ENCODE results near the gene MAP3K1.

The MAP3K1 gene

DNA sequence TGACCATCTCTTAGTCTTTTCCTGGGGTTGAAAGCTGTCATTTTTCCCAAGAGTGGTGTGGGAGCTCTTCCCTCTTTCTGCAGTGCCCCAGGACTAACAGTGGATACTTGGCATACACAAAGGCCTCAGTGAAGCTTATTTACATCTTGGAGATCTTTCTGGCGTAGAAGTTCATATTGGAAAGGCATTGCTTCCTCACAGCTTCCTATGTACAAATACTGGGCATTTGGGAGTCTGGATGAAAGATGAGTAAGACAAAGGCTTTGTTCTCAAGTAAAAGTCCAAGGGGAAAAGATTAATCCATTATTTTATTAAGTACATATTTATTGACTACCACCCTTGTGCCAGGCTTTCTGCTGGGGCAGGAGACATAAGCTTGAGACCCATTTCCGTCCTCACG is 22.0 kb downstream of the MAP3K1 start:
- H3K4me3 ChIP-seq (ENCODE audit: low read depth, low read length), result no peak overlapping the region
- no peak for TF ChIP-seq CTCF (IDR thresholded peaks at IDR 0.05; ENCODE audit: insufficient read depth, low read length, missing control alignments)
- DNase-seq (ENCODE audit: low read depth, low spot score), result no peak
- CTCF ChIA-PET, result interaction anchor here (0.6 to 11.3 kb wide), 20 partner anchors 10 to 901 kb away, joined by 3 to 412 read pairs (median 7); no protein-coding TSS in a partner anchor
- POLR2A ChIA-PET, result interaction anchor here (1.6 kb wide), 1 partner anchor 567 kb away, joined by 5 read pairs; no protein-coding TSS in a partner anchor

GRCh38 chr5:56837956-56838355 is 22.6 kb downstream of the MAP3K1 start:
- no peak for TF ChIP-seq CTCF (IDR thresholded peaks at IDR 0.05; ENCODE audit: insufficient read depth, low read length, missing control alignments)
- ChIA-PET POLR2A (interaction anchor here (1.6 kb wide), 1 partner anchor 567 kb away, joined by 5 read pairs; no protein-coding TSS in a partner anchor), CTCF (interaction anchor here (0.6 to 11.3 kb wide), 36 partner anchors 8 to 902 kb away, joined by 3 to 412 read pairs (median 4); no protein-coding TSS in a partner anchor)
- DNase-seq (ENCODE audit: low read depth, low spot score), result no peak
- no peak overlapping the region for H3K4me3 ChIP-seq (ENCODE audit: low read depth, low read length)

DNA sequence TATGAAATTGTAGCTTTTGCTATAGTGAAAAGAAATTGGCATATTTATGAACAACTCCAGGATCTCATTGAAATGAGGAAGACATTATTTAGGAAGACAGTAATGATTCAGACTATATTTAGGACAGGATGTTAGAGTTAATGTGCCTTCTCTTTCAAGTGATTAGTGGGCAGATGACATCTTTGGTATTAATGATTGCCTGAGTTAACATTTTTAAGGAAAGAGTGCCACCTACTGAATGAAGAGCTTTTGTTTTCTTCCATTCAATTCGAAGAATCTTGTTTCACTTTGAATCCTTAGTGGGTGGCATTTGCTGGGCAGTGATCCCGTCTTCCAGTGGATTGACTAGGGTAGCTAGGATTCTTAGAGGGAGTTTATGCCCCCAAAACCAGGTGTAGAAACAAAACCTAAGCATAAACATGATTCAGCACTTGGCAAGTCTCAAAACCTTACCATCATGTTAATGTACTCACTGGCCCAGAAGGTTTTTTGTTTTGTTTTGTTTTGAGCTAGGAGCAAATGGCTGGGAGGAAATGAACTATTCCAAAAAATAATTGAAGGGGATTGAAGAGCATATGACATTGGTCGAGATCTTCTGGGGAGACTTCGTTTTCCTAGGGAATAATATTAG is 23.2 kb downstream of the MAP3K1 start:
- CTCF ChIA-PET, result interaction anchor here (0.6 to 11.3 kb wide), 39 partner anchors 9 to 902 kb away, joined by 3 to 412 read pairs (median 4); no protein-coding TSS in a partner anchor
- TF ChIP-seq CTCF (IDR thresholded peaks at IDR 0.05; ENCODE audit: insufficient read depth, low read length, missing control alignments), result peak; percentile 37
- peak overlapping the region; percentile 21 for H3K4me3 ChIP-seq (ENCODE audit: low read depth, low read length)
- peak; percentile 47 for DNase-seq (ENCODE audit: low read depth, low spot score)
- POLR2A ChIA-PET, result interaction anchor here (1.6 kb wide), 1 partner anchor 568 kb away, joined by 5 read pairs; no protein-coding TSS in a partner anchor

- CTCF ChIA-PET, result interaction anchor here (0.8 to 11.3 kb wide), 25 partner anchors 9 to 903 kb away, joined by 3 to 412 read pairs (median 5); no protein-coding TSS in a partner anchor
- DNase-seq (ENCODE audit: low read depth, low spot score), result no peak
- H3K4me3 ChIP-seq (ENCODE audit: low read depth, low read length), result no peak overlapping the region
- POLR2A ChIA-PET, result interaction anchor here (1.6 kb wide), 1 partner anchor 568 kb away, joined by 5 read pairs; no protein-coding TSS in a partner anchor
- TF ChIP-seq CTCF (IDR thresholded peaks at IDR 0.05; ENCODE audit: insufficient read depth, low read length, missing control alignments), result no peak
Observed at GRCh38 chr5:56839062-56839461, 23.7 kb downstream of the MAP3K1 start.

- ChIA-PET POLR2A (no interaction called here), CTCF (interaction anchor here (1.2 to 11.3 kb wide), 3 partner anchors 235 to 904 kb away, joined by 3 to 412 read pairs (median 13); no protein-coding TSS in a partner anchor)
- no peak for TF ChIP-seq CTCF (IDR thresholded peaks at IDR 0.05; ENCODE audit: insufficient read depth, low read length, missing control alignments)
- no peak for DNase-seq (ENCODE audit: low read depth, low spot score)
- no peak overlapping the region for H3K4me3 ChIP-seq (ENCODE audit: low read depth, low read length)
Observed at GRCh38 chr5:56840597-56840996, 25.2 kb downstream of the MAP3K1 start.

DNA sequence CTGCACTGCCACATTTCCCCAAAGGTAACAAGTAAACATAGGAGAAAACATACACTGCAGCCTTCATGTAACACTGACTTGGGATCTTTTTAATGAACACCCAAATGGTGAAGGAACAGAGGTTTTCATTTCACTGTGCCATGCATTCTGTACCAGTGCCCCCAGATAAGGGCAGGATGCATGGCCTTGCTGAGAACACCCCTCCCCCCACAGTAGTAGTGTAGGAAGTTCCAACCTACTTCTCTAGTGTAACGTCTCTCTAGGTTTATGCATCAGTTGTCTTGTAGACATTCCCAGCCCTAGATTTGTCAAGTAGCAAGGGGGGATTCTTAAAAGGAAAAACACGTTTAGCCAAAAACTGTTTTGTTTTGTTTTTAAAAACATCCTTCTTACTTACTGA is 29.9 kb downstream of the MAP3K1 start:
- CTCF ChIA-PET, result no interaction called here
- TF ChIP-seq CTCF (IDR thresholded peaks at IDR 0.05; ENCODE audit: insufficient read depth, low read length, missing control alignments), result no peak

More for the DNA sequence above, 29.9 kb downstream of the MAP3K1 start:
- no peak overlapping the region for H3K4me3 ChIP-seq (ENCODE audit: low read depth, low read length)
- POLR2A ChIA-PET, result no interaction called here
- DNase-seq (ENCODE audit: low read depth, low spot score), result no peak

Measured in AG04449 (cell line).